ENCODE data around the gene CCNY.
"Not testable (repeated sequence)": the region's sequence is repeated elsewhere in the genome, so short reads cannot be mapped to it uniquely, and the experiment has no call there.

Gene CCNY

DNA sequence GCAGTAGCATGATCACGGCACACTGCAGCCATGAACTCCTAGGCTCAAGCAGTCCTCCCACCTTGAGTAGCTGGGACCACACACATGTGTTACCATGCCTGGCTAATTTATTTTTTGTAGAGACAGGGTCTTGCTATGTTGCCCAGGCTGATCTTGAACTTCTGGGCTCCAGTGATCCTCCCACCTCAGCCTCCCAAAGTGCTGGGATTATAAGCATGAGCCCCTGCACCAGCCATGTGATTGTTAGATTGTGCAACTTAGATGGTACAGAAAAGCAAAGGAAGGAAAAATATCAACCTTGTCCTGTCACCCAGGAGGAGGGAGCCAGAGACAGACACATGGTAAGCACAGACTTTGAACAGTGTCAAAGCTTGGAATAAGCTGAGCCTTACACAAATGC is 73.5 kb downstream of the CCNY start:
- no peak for DNase-seq

DNA sequence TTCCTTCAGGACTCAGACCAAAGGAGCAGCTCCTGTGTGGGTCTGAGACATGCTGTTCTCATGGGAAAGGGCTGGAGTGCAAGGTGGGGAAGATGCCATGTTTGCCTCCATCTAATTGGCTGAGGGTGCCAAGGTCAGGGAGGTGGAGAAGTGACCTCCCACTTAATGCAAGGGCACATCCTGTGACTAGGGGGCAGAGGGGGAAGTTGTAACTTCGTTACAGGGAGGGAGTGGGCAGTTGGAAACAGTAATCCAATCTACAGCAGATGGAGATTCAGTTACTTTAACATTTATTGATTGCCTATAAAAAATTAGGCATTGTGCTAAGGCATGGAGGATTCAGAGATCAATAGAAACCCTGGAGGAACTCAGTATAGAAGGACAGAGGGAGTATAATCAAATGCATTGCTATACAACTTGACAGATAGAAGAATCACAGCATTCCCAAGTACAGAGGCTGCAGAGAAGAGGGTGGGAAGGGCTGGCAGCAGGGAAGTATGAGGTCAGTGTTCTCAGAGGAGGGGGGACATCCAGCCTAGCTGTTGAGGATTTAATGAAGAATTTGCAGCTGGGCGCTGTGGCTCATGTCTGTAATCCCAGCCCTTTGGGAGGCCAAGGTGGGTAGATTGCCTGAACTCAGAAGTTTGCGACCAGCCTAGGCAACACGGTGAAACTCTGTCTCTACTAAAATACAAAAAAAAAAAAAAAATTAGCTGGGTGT is 75.9 kb downstream of the CCNY start:
- DNase-seq, result no peak

DNA sequence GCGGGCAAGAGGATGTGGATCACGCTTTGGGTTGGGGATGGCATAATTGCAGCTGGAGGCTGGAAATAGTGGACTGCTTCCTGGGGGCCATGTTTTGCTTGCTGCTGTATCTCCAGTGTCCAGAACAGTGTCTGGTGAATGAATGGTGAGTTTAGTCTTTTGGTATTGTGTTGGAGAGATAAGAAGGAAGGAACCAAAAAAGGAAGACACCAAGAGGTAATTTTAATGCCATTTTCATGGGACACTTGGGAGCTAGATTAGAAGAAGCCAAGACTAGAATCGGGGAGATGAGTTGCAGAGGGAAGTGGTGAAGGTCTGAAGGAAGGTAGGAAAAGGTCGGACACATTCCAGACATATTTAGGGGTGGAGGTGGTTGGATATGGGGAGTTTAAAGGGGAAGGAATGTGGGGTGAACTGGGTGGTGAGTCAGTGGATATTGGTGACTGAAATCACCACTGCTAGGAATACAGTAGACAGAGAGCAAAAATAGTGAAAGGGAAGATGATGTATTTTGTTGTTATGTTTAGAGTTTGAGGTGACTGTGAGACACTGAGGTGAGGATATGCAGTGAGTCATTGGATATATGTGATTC is 76.7 kb downstream of the CCNY start:
- no peak for DNase-seq

DNA sequence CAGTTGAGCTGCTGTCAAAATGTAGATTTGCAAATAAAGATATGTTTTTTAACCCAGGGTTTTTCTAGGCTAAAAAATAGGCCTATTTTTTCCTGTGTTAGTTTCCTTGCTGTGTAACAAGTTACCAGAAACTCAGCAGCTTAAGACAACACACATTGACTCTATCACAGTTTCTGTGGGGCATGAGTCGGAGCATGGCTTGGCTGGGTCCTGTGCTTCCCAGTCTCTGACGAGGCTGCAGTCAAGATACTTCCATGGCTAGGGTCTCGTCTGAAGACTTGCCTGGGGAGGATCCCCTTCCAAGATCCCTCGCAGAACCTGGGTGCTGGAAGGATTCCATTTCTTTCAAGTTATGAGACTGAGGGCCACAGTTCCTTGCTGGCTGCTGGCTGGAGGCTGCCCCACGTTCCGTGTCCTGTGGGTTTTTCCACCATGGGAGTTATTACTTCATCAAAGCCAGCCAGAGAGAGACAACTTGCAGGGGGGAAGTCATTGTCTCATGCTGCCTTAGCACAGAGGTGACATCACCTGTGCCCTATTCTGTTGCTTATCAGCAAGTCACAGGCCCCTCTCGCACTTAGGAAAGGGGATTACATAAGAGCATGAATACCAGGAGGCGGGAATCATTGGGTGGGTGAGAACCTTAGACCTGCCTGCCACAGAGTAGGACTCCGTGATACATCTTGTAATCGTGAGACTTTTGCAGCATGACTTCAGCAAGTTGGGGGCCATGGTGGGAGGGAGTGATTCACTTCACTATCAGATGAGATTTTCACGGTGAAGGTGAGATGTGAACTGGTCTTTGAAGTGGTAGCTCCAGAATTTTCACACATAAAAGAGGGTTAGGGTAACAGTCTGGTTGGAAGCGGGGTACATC is 77.9 kb downstream of the CCNY start:
- DNase-seq, result no peak

DNA sequence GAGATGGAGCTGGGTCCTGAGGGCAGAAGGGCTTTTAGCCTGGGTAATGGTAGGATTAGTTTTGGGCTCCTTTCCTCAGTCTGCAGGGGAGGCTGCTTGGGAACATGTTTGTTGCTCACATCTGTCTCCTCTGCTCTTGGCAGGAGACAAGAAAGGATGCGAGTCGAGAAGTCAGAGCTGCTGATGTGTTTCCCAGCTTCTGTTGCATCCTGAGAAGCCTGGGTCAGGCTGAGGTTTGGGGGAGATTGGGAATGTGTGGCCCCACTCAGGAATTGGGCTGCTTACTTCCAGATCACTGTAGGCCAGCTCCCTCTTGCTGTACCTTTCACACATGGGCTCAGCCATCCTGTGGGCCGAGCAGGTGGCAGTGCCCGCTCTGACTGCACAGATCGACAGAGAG is 79.2 kb downstream of the CCNY start:
- no peak for DNase-seq

DNA sequence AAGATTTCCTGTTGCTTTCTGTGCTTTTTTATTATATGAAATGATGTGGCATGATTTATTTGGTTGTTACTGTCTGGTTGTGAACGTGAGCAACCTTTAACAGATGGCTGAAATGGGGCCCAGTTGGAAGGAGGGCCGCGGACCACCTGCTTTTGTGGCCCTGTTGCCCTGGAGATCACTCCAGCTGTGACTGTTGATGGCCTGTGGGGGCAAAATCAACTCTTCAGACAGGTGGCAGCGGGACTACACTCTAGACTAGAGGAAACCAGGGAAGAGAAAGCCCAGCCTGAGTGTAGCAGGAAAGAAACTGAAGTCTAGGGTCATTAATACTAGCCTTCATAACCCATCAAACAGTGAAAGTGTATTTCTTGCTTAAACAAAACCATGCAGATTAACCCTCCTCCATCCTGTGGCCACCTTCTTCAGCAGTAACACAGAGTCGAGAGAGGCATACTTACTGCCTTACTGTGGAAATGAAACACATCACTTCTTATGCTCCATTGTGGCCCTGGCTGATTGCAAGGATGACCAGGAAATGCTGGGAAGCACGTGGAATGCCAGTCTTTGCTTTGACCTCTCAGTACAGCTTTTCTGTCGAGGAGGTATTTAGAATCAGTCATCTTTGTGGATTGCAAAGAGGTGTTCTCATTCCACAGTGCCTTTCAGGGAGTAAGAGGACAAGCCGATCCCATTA is 80.5 kb downstream of the CCNY start:
- no peak for DNase-seq

DNA sequence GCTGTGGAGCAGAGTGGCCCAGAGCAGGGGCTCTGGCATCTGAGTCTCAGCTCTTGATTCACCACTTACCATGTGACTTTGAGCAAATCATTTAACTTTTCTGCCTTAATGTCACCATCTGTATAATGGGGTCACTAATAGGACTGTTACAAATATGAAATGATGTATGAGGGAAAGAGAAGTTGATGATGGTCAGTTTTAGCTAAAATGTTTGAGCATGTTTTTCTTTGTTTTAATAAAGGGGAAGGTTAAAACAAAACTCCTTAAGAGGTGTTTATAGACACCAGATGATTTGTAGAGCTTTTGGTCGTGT is 81.0 kb downstream of the CCNY start:
- DNase-seq, result no peak

DNA sequence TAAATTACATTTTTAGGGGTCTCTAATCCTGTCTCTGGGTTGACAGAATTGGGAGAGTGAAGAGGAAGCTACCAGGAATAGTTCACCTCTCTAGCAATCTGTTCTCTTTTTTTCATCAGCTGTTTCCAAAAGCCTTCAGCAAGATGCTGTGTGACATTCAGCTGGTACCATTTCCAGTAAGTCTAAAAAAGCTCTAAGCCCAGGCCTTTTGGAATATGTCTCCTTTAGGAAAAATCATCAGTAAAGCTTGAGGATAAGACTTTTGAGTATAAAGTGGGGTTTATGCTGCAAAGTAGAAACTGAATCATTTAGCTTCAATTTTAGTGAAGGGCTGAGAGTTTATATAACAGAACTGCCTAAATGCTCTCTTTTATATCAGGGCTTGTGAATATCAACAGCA is 81.5 kb downstream of the CCNY start:
- no peak for DNase-seq

DNA sequence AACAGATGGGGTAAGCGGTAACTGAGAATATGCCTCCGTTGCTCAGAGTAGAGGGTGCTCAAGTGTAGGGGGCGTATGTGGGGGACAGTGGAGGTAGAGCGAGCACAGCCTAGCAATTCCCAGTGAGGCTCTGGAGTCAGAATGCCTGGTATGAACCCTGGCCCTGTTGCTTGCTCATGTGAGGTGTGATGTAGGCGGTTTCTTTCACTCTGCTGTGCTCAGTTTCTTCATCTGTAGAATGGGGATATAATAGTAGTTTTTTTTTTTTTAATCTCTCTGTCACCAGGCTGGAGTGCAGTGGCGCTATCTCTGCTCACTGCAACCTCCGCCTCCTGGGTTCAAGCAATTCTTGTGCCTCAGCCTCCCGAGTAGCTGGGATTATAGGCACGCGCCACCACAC is 82.3 kb downstream of the CCNY start:
- DNase-seq, result not testable (repeated sequence)

DNA sequence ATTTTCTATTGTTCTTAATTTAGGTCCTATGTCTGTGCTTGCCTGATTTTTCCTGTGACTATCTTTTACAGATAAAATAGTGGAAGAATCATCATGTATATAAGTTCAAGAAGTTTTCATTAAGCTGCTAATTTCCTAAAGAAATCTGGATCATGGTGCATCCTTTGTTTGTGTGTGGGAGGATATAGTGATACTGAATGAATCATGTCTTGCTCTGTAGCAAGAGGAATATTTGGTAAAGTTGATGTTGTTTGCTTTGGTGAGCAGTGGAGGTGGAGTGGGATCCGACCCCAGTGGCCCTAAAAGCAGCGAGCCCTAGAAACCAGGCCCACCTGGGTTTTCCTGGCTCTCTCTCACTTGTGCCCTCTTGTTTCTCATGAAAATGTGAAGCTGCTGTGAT is 83.7 kb downstream of the CCNY start:
- DNase-seq, result no peak

DNA sequence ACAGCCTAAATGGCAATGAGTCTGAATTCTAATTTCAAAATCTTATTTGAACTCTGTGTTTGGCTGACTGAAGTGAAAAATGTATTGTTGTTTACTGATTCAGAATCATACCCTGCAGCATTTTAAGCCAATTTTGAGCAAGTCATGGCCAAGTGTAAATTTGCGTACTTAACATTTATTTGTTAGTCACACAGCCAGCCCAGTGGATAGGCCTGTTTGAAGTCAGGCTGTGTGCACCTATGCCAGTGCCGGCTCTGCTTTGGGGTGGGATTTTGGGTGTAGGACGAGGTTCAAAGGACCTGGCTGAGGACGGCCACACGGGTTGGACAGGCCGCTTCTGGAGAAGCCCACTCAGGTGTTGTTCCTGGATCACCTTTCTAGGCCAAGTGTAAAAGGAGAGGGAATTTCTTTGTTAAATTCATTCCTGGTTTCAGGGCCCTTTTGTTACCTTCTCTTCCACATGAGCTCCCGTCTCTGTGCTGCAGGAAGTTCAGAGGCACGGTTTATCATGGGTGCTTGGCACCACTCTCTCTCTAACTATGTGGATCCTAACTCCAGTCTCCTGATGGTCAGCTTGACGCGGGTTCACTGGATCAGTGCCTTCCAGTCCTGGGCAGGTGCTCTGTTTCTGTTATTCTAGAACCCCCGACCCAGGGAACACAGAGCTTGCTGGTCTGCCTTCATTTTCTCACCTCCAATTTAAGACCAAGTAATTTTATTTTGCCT is 84.7 kb downstream of the CCNY start:
- DNase-seq, result no peak

DNA sequence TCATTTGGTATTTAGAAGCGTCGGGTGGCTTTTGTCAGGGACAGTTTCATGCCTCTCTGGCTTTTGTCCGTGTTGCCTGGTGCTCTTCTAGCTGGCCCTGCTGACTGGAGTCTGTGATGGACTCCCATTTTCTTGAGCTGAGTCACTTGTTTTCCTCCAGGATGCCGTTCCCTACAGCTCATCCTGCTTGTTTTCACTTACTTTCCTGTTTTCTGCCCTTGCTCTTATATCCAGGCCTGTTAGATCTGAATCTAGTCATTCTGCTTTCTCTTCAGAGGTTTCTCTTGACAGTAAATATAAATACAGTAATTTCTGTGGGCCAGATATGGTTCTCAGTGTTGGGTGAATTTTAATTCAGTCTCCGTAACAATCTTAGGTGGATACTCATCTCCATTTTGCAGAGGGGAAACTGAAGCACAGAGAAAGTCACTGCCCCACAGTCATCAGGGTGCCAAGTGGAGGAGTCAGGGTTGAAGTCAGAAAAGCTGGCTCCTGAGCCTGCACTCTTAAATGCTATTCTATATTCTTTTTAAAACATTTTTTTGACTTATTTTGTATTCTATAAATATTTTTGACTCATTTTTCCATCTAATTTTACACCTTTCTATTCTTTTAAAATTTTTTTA is 85.4 kb downstream of the CCNY start:
- DNase-seq, result peak; percentile 34

DNA sequence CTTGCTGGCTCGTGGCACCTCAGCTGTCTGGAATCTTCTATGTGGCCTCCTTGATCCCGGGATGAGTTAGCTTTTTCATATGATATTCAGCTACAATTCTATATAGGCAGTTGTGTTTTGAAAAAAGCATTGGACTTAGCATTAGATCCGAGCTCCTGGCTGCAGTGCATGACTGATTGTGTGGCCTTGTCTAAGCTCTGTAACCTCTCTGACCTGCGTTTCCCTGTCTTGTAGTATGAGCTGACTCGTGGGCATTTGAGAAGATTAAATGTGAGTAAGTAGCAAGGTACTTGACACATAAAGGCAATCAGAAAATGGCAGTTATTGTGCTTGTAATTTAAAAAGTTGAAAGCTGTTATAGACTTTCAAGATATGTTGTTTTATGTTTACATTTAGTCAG is 85.9 kb downstream of the CCNY start:
- DNase-seq, result no peak

DNA sequence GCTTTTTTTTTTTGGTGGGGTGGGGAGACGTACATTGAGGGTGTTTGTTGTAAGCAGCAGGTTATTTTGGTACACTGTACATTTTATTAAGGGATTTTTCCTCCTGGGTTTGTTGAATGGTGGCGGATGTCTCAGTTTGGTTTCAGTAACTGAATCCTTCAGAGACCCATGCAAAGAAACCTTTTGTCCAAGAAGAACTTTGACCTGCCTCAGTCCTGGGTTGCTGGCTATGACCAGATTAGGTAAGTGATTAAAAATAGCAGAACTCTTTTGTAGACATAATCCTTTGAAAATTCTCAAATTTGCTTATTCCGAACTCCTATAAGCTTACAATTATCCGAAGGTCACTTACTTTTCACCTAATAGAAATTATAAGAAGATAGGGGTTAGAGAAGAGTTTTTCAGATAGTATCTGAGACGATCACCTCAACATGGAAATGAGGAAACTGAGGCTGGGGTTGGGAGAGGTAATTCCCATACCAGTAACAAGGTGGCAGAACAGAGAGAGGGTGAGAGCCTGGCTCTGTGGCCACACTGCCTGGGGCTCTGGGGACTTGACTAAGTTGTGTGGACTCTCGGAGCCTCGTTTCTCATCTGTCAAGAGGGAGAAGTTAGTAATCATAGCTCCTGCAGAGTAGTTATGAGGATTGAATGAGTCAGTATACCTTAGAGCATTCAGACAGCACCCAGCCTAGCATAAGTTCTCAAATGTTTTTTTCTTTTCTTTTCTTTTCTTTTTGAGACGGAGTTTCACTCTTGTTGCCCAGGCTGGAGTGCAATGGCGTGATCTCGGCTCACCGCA is 87.4 kb downstream of the CCNY start:
- no peak for DNase-seq

DNA sequence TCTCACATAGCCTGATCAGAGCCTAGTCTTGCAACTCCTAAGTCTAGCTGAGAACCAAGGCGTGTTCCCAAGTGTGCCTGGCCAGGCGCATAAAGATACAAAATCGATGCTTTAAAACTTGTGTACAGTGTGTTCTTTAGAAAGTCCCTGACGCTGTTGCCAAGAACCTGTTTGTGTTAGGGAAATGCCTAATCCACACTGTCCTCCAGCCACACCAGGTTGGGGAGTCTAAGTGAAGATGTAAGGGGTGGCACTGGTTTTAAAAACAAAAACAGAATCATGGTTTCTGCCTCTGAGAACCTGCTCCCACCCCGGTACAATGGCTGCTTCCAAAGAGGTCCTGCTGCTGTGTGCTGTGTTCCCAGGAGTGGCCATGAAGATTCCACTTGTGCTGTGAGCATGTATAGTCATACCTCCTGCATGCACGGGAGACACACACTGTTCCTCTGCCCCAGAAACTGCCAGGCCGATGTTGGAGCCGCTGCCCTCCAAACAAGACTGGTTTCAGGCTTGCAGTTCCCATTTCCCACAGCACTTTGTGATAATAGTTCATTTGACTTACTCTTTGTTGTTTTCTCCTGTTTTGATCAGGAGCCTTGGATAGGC is 88.5 kb downstream of the CCNY start:
- DNase-seq, result no peak

DNA sequence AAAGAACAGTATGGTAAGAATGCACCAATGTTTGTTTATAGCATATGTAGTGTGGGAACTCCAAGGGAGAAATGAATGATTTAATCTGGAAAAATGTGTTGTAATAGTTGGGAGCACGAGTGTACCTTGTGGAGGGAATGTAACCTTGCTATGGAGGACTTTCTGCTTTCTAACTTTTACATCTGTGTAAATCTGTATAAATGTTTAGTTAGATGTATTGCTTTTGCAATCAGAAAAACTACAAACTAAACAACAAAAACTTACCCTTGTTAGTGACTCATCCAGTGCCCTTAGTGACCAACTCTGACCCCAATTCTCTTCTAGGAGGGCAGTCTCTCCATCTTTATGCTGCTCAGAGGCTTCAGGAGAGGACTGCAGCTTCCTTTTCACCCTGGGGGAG is 89.3 kb downstream of the CCNY start:
- no peak for DNase-seq

DNA sequence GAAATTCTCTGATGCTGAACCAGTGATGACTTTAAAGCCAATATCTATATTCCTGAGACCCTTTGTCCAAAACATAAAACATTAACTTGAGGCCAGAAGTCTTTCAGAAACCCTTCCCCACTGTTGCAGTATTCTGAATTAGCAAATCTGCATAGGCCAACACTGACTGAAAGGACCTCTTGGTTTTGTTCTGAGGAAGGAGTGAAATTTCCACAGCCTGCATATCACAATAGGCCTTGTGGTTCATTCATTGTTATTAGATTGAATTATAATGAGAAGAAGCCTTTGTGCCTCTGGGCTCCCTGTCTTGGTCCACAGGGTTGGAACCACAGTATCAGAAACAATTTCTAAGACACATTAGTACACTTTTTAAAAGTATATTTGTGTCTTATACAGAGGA is 90.3 kb downstream of the CCNY start:
- no peak for DNase-seq

DNA sequence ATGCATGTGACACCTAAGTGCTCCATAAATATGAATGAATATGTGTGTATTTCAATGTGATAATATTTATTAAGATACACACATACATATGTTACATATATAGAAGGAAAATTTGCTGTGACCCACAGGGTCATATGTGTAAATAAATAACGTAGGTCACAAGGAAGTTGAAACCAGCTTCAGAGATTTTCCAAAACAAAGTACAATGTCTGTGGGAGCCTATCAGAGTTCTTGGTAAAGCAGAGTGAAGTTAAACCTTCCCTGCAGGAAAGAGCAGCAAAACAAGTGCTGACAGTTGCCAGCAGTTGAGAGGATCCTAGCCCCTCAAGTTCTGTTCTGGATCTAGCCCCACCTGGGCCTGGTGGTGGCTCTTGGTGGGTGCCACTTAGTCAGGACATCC is 91.2 kb downstream of the CCNY start:
- no peak for DNase-seq

DNA sequence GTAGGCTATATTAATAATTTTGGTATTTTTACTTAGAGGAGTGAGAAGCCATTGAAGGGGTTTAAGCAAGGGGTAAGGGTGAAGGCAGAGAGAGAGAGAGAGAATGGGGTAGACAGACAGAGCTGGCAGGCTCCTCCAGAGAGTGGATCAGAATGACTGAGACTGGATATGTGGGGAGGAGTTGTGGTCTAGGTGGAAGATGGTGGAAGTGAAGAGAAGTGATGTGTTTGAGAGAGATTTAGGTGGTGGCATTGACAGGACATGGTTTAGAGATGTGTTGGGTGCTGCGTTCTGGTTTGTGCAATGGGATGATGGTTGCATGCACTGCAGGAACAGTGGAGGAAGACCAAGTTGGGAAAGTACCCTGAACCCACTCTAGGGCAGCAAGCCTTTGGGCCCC is 92.2 kb downstream of the CCNY start:
- no peak for DNase-seq

DNA sequence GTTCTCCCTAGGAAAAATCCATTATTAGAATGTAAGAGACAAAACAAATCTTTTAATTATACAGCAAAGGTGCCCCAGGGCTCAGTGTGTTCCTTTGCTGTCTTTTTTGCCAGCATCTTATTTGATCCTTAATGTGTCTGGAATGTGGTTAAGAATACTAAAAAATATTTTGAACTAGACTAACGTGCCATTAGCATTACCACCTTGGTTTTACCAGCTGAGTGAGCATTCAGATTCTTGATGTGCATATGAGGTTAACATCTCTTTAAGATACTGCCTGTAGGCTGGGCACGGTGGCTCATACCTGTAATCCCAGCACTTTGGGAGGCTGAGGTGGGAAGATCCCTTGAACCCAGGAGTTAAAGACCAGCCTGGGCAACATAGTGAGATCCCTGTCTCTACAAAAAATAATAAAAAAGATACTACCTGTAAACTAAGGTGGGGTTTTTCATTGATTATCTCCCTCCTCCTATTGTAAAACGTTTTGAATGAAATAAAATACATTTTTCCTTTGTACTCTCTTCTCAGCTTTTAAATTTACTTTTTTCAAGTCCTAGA is 96.6 kb downstream of the CCNY start:
- no peak for DNase-seq
